Mucosa of stomach (tissue), 1 donor: ENCODE results near the gene SPTSSB.

Source experiments
- H3K27me3 ChIP-seq: one replicate; pipeline ENCODE4 v1.7.0; 2013; ENCODE audit warnings: mild to moderate bottlenecking, low read length; ENCODE audit not compliant: control insufficient read depth, insufficient read depth
- H3K36me3 ChIP-seq: one replicate; pipeline ENCODE4 v1.7.0; 2013; ENCODE audit warnings: low read length; ENCODE audit not compliant: control insufficient read depth, insufficient read depth
- H3K4me1 ChIP-seq: one replicate; pipeline ENCODE4 v1.7.0; 2013; ENCODE audit warnings: mild to moderate bottlenecking, low read length; ENCODE audit not compliant: control insufficient read depth, insufficient read depth
- H3K4me3 ChIP-seq: one replicate; pipeline ENCODE4 v1.7.0; 2013; ENCODE audit warnings: low read length
- H3K9ac ChIP-seq: one replicate; pipeline ENCODE4 v1.7.0; 2013; ENCODE audit warnings: mild to moderate bottlenecking, low read length, moderate library complexity
- H3K9me3 ChIP-seq: one replicate; pipeline ENCODE4 v1.7.0; 2013; ENCODE audit warnings: mild to moderate bottlenecking, low read length, moderate library complexity; ENCODE audit not compliant: control insufficient read depth
- donor health status: Pancreatic carcinoma.

Gene SPTSSB

DNA sequence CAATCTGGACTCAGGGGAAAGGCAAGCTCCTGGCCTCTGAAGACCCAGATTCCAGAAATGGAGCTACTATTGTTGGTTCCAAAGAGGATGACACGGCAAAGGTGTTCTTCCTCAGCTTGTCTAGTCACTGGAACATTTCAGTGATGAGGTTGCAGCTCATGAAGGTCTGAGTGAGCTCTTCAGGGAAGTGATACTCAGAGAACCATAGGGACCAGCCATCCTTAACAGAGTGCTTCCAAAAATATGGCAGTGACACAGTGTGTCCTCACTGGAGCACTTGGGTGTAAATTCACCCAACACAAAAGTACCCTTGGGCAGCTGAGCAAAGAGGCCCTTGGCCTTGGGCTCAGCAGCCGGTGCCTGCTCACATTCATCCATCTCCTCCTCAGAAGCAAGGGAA, 46.3 kb downstream of the SPTSSB start:
- H3K27me3 ChIP-seq = no peaks in the 10 kb centered on the region
- H3K9ac ChIP-seq = no peak overlapping the region
- H3K4me1 ChIP-seq = peaks cover 9% of the 10 kb centered on the region
- H3K9me3 ChIP-seq = no peaks in the 10 kb centered on the region
- no peak overlapping the region for H3K4me3 ChIP-seq
- H3K36me3 ChIP-seq = no peaks in the 10 kb centered on the region

DNA sequence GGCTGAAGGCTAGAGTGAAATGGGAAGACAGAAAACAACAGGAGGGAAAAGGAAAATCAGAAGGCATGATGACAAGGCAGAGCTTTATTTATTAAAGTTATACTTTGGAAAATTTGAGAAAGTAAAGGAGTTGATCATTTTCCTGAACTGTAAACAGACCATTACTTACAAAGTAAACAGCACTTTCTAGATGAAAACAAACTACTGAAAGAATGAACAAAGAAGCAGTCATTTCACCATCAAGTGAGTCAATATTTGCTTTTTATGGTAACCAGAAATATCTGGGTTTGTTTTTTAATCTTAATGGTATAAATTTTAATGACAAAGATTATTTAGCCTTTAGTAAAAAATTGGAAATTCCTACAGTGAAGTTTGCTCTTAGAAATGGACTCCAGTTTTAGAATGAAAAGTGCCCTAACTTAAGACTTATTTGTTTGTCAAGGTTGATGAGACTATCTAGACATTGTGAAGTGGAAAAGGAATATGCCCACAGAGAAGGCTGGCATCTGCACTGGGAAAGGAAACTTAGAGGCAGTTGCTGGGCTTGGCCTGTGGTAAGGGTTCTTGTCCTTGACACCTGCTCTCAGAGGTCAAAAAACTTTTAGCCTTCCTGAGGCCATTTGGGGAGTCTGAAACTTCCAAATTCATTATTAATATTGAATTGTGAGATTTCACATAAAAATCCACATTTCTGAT, 47.2 kb downstream of the SPTSSB start:
- H3K36me3 ChIP-seq = no peaks in the 10 kb centered on the region
- H3K27me3 ChIP-seq = no peaks in the 10 kb centered on the region
- no peak overlapping the region for H3K9ac ChIP-seq
- H3K4me1 ChIP-seq = peaks cover 9% of the 10 kb centered on the region
- H3K4me3 ChIP-seq = no peak overlapping the region
- H3K9me3 ChIP-seq = no peaks in the 10 kb centered on the region

DNA sequence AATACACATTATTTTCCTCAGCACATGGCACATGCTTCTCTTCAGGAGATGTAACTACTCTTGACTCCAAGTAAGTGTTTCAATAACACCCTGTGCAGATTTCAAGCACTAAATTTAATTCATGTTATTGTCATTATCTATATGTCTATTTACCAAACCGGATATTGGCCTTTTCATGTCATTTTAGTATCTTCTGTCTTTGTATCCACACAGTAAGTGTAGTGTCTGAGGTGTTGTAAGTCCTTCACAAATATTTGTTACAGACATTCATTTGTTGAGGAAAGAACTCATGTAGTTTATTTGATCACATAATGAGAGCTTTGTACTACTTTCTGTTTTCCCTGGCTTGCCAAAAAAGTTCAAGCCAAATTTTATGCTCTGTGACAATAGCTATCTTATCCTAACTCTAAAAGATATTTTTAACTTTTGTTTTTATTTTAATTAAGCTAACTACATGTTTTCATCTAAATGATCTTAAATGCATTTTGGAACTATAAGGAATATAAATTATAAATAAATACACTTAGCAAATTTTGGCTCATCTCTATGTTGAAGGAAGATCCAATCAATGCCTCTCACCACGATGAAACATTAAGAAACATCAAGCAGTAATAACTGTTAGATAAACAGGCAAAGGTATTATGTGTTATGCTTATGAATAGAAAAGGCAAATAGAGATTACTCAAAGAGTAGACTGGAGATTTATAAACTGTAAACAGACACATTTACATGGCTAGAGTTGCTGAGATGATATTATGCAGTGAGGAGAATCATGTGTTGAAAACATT, 48.3 kb downstream of the SPTSSB start:
- Histone ChIP-seq H3K36me3 (no peaks in the 10 kb centered on the region), H3K27me3 (no peaks in the 10 kb centered on the region), H3K9me3 (no peaks in the 10 kb centered on the region), H3K4me1 (peaks cover 9% of the 10 kb centered on the region), H3K4me3 (no peak overlapping the region), H3K9ac (no peak overlapping the region)

GRCh38 chr3:161320837-161321236, 50.5 kb downstream of the SPTSSB start:
- Histone ChIP-seq H3K36me3 (no peaks in the 10 kb centered on the region), H3K4me3 (no peak overlapping the region), H3K9me3 (no peaks in the 10 kb centered on the region), H3K4me1 (peaks cover 20% of the 10 kb centered on the region), H3K27me3 (no peaks in the 10 kb centered on the region), H3K9ac (no peak overlapping the region)

- H3K36me3 ChIP-seq = no peaks in the 10 kb centered on the region
- H3K9me3 ChIP-seq = no peaks in the 10 kb centered on the region
- no peaks in the 10 kb centered on the region for H3K27me3 ChIP-seq
- H3K4me3 ChIP-seq = no peak overlapping the region
- no peak overlapping the region for H3K9ac ChIP-seq
- peaks cover 29% of the 10 kb centered on the region for H3K4me1 ChIP-seq
These were observed 51.5 kb downstream of the SPTSSB start for GRCh38 chr3:161319867-161320266.

DNA sequence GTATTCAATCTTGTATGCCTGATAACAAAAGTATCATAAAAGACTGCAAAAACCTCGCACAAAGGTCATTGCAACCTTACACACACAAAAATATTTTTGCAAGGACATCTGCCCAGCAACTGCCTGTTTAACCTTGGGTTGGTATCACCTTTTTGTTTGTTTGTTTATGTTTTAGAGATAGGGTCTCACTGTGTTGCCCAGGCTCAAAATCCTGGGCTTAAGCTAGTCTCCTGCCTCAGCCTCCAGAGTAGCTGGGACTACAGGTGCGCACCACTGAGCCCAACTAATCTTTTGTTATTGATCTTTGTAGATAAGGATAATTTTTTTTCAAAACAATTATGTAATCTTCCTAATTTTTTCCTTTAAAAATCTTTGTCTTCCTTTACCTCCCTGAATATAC, 54.2 kb downstream of the SPTSSB start:
- Histone ChIP-seq H3K27me3 (no peaks in the 10 kb centered on the region), H3K36me3 (no peaks in the 10 kb centered on the region), H3K9me3 (no peaks in the 10 kb centered on the region), H3K9ac (no peak overlapping the region), H3K4me1 (peaks cover 23% of the 10 kb centered on the region), H3K4me3 (no peak overlapping the region)

GRCh38 chr3:161316006-161316689, 55.2 kb downstream of the SPTSSB start:
- Histone ChIP-seq H3K27me3 (no peaks in the 10 kb centered on the region), H3K36me3 (no peaks in the 10 kb centered on the region), H3K4me3 (no peak overlapping the region), H3K9me3 (no peaks in the 10 kb centered on the region), H3K4me1 (peaks cover 23% of the 10 kb centered on the region), H3K9ac (no peak overlapping the region)

DNA sequence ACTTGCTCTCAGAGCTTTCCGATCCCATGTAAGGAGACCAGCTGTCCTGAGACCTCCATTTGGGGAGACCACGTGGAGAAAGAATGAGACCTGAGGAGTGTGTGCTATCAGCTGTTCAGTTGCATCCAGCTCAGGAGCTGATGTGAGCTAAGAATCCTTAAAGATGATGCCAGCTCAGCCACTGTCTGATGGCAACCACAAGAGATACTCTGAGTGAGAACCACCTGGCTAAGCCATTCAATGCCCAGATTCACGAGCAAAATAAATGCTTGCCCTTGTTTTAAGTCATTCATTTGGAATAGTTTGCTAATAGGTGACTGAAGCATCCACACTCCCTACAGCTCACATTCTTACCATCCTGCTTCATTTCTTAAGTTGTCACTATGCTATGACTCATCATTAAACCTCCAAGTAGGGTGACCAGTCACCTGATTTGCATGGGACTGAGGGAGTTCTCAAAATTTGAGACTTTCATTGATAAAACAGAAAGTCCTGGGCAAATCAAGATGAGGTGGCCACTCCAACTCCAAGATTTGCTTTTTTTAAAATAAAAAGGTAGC, 56.4 kb downstream of the SPTSSB start:
- Histone ChIP-seq H3K27me3 (no peaks in the 10 kb centered on the region), H3K36me3 (no peaks in the 10 kb centered on the region), H3K9ac (no peak overlapping the region), H3K4me1 (peaks cover 23% of the 10 kb centered on the region), H3K9me3 (no peaks in the 10 kb centered on the region), H3K4me3 (no peak overlapping the region)

GRCh38 chr3:161310649-161311423, 60.5 kb downstream of the SPTSSB start:
- Histone ChIP-seq H3K9me3 (no peaks in the 10 kb centered on the region), H3K9ac (no peak overlapping the region), H3K4me1 (peaks cover 13% of the 10 kb centered on the region), H3K36me3 (no peaks in the 10 kb centered on the region), H3K4me3 (no peak overlapping the region), H3K27me3 (no peaks in the 10 kb centered on the region)

GRCh38 chr3:161305095-161305991, 66.0 kb downstream of the SPTSSB start:
- Histone ChIP-seq H3K27me3 (no peaks in the 10 kb centered on the region), H3K9ac (no peak overlapping the region), H3K4me3 (no peak overlapping the region), H3K36me3 (no peaks in the 10 kb centered on the region), H3K4me1 (no peaks in the 10 kb centered on the region), H3K9me3 (no peaks in the 10 kb centered on the region)

GRCh38 chr3:161296814-161297213, 74.5 kb downstream of the SPTSSB start:
- Histone ChIP-seq H3K9ac (no peak overlapping the region), H3K27me3 (no peaks in the 10 kb centered on the region), H3K36me3 (no peaks in the 10 kb centered on the region), H3K4me1 (peaks cover 9% of the 10 kb centered on the region), H3K9me3 (no peaks in the 10 kb centered on the region), H3K4me3 (no peak overlapping the region)
